CD1c-positive myeloid dendritic cell (primary cell): ENCODE measurements around the gene MFSD6.
"Not testable (repeated sequence)": the region's sequence is repeated elsewhere in the genome, so short reads cannot be mapped to it uniquely, and the experiment has no call there.

Source experiments
- DNase-seq: peaks from one replicate; pipeline ENCODE4 v3.0.0-alpha.2; 2016; ENCODE audit errors: extremely low spot score

The MFSD6 gene

GRCh38 chr2:190407662-190408537, at the start of gene MFSD6:
Gene MFSD6, plus strand, starts transcription at chr2:190408355. Its CDS starts 27,675 bp downstream, at chr2:190436030.
- DNase-seq: peak; percentile 55

- not testable (repeated sequence) for DNase-seq
Measured at GRCh38 chr2:190358655-190359448, 49.3 kb upstream of the MFSD6 start.

- DNase-seq: no peak
Measured at GRCh38 chr2:190360561-190360960, 47.6 kb upstream of the MFSD6 start.

- no peak for DNase-seq
Measured at GRCh38 chr2:190360965-190361364, 47.2 kb upstream of the MFSD6 start.

- no peak for DNase-seq
Measured at GRCh38 chr2:190361572-190361971, 46.6 kb upstream of the MFSD6 start.

GRCh38 chr2:190362894-190363293, 45.3 kb upstream of the MFSD6 start:
- DNase-seq: no peak

- no peak for DNase-seq
Measured at GRCh38 chr2:190365499-190366204, 42.5 kb upstream of the MFSD6 start.

- DNase-seq: no peak
Measured at GRCh38 chr2:190366248-190366753, 41.9 kb upstream of the MFSD6 start.

GRCh38 chr2:190367091-190367490, 41.1 kb upstream of the MFSD6 start:
- DNase-seq: no peak

- no peak for DNase-seq
Measured at GRCh38 chr2:190369635-190370034, 38.5 kb upstream of the MFSD6 start.

GRCh38 chr2:190376083-190376482, 32.1 kb upstream of the MFSD6 start:
- DNase-seq: no peak

- DNase-seq: no peak
Measured at GRCh38 chr2:190376591-190377245, 31.4 kb upstream of the MFSD6 start.

- DNase-seq: no peak
Measured at GRCh38 chr2:190378880-190379237, 29.3 kb upstream of the MFSD6 start.

- no peak for DNase-seq
Measured at GRCh38 chr2:190379249-190379964, 28.7 kb upstream of the MFSD6 start.

- DNase-seq: no peak
Measured at GRCh38 chr2:190380962-190381412, 27.2 kb upstream of the MFSD6 start.

- peak; percentile 53 for DNase-seq
Measured at GRCh38 chr2:190382851-190383250, 25.3 kb upstream of the MFSD6 start.

GRCh38 chr2:190387422-190387821, 20.7 kb upstream of the MFSD6 start:
- no peak for DNase-seq

GRCh38 chr2:190396271-190396670, 11.9 kb upstream of the MFSD6 start:
- DNase-seq: no peak

GRCh38 chr2:190402986-190403603, 5.1 kb upstream of the MFSD6 start:
- no peak for DNase-seq

GRCh38 chr2:190404487-190404886, 3.7 kb upstream of the MFSD6 start:
- DNase-seq: peak; percentile 63
